D721Med (cell line): ENCODE results near the gene KLK13.

Source experiments
- DNase-seq: peaks from one replicate; pipeline ENCODE4 v3.0.0; 2011; ENCODE audit warnings: low spot score; ENCODE audit not compliant: insufficient read length
- FAIRE-seq: peaks from 2 replicates; lab custom pipeline; 2011; peaks lifted over from hg19 to GRCh38; lab: Jason Lieb, UNC
- TF ChIP-seq, protein P1 (sequence below): IDR thresholded peaks from 2 replicates; pipeline ENCODE4 v1.5.1; 2012; ENCODE audit warnings: mild to moderate bottlenecking, control low read depth; ENCODE audit not compliant: insufficient read depth; ENCODE audit errors: missing control alignments

The KLK13 gene

DNA sequence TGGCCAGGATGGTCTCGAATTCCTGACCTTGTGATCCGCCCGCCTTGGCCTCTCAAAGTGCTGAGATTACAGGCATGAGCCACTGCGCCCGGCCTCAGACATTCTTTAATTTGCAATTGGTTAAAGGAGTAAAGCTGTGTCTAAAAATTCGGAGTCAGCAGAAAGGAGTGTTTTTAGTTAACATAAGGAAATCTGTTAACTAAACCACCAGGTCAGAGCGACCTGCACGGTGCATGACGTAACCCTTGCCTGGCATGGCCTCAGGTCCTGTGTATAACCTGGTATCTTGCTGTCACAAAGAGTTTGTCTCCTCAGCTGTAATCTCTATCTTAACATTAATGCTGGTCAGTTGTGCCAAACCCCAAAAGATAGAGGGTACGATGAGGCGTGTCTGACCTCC lies 20.6 kb downstream of the KLK13 start:
- FAIRE-seq, result no peak
- TF ChIP-seq, protein P1, sequence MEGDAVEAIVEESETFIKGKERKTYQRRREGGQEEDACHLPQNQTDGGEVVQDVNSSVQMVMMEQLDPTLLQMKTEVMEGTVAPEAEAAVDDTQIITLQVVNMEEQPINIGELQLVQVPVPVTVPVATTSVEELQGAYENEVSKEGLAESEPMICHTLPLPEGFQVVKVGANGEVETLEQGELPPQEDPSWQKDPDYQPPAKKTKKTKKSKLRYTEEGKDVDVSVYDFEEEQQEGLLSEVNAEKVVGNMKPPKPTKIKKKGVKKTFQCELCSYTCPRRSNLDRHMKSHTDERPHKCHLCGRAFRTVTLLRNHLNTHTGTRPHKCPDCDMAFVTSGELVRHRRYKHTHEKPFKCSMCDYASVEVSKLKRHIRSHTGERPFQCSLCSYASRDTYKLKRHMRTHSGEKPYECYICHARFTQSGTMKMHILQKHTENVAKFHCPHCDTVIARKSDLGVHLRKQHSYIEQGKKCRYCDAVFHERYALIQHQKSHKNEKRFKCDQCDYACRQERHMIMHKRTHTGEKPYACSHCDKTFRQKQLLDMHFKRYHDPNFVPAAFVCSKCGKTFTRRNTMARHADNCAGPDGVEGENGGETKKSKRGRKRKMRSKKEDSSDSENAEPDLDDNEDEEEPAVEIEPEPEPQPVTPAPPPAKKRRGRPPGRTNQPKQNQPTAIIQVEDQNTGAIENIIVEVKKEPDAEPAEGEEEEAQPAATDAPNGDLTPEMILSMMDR, result no peak
- no peak for DNase-seq

DNA sequence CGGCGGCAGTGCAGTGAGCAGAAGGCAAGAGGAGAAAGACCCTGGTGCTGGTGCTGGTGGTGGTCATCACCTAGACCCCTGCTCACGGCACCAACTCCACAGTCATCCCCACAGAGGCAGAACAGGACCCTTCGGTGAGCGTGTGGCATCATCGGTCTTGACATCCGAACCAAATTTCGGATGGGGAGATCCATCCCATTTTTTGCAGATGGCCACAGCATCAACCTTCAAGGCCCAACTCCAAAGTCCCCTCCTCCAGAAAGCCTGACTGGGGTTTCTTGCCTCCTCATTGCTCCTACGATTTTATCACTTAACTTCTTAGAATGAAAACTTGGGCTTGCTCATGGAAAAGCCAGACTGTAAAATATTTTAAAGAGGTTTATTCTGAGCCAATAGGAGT lies 21.4 kb downstream of the KLK13 start:
- no peak for FAIRE-seq
- no peak for DNase-seq
- TF ChIP-seq, protein P1, result no peak

DNA sequence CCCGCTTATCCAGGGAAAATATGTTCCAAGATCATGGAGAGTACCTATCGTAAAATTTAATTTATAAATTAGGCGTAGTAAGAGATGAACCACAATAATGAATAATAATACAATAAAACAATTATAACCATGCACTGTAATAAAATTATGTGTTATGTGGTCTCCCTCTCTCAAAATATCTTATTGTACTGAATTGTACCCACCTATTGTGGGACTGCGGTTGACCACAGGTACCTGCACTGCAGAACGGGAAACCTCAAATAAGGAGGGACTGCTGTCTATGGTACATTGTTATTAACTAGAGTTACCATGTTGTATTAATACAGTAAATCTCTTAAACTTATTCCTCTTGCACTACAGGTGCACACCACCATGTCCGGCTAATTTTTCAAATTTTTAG lies 24.7 kb downstream of the KLK13 start:
- DNase-seq, result no peak
- TF ChIP-seq, protein P1, result no peak
- FAIRE-seq, result no peak

DNA sequence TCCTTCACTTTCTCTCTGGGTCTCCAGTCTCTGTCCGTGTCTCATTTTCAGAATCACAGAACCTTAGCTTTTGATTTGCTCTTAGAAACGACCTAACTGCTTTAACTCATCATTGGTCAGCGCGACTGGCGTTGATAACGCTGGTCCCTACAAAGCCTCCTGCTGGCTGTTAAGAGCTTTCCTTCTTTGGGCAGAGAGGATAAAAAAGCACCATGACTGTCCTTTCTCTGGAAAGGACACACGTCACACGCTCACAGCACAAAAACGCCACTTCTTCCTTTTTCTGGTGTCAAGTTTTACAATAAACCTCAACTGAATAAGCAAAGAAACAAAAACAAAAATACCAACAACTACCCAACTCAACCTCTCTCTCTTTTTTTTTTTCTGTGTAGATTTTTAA lies 28.4 kb downstream of the KLK13 start:
- TF ChIP-seq, protein P1, result no peak
- no peak for FAIRE-seq
- DNase-seq, result no peak

DNA sequence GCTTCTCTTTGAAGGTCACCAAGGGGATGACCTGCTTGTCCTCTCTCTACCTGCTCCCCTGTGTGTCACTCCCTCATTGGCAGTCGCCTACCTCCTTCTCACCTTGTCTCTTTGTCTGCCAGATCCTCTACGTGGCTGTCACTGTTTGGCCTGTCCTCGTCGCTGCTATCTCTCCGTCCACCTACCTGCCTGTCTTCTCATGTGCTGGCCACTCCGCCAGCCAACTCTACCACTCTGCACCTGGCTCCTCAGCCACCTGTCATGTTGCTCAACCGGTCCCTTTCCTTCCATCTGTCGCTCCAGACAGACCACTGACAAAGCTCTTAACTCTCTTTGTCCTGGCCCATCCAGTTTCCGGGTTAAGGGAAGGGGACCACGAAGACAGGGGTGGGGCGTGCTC lies 30.2 kb downstream of the KLK13 start, which contains the start of gene KLK12:
TSS of gene KLK12 (minus strand) at position 299 of the 400 bp plus-strand sequence. CDS start 381 bp downstream, outside the sequence.
- no peak for DNase-seq
- no peak for FAIRE-seq
- TF ChIP-seq, protein P1, result no peak

DNA sequence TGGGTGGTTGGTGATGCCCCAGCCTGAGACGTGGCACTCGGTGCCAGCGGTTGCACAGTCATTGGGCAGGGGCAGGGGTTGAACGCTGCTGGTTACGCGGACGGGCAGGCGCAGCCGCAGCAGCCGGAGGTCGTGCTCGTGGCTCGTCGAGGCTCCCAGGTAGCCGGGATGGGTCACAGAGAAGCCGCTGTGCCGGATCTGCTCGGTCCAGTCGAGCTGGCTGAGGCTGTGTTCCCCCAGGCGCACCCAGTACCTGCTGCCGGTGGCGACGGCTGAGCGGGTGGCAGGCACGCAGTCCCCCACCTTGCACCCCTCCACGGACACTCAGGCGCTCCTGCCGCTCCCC lies 33.0 kb downstream of the KLK13 start:
- FAIRE-seq, result no peak
- DNase-seq, result no peak
- TF ChIP-seq, protein P1, result no peak

DNA sequence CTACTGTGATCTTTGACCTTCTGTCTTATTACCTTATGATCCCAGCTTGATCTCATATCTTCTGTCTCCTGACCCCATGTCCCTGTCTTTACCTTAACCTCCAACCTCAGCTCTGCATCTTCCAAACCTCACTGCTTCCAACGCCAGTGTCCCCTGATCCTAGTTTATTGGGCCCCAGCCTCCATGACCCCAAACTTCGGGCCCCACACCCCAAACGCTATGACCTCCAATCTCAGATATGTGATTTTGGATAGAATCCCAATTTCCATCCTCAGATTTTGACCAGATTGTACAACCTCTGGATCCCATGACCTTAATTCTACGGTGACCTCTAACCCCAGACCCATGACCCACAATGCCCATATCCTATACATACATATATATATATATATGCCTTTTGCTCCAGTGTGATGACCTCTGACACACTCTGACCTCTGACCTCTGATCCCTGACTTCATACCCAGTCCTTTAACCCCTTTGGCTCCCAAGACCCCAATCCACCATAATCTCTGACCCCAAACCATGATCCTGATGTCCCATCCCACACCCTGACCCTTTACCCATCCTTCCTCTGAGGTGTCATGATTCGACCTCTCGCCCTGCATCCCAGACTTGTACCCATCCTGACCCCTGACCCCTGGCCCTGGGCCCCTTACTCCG lies 33.5 kb downstream of the KLK13 start:
- TF ChIP-seq, protein P1, result no peak
- no peak for DNase-seq
- FAIRE-seq, result no peak
